Stimulated activated CD8-positive, alpha-beta memory T cell treated with anti-CD3 and anti-CD28 coated beads, Interleukin-15, amount 100 ng/mL, for 24 hours (primary cell): Measurements from ENCODE around the gene TCTN3.
"Not testable (repeated sequence)": the region's sequence is repeated elsewhere in the genome, so short reads cannot be mapped to it uniquely, and the experiment has no call there.

Experiments used
- DNase-seq: peaks from one replicate; pipeline ENCODE4 v3.0.0-alpha.2; 2020; ENCODE audit warnings: low read depth

Gene TCTN3

GRCh38 chr10:95628786-95629185, 64.9 kb downstream of the TCTN3 start:
- no peak for DNase-seq

GRCh38 chr10:95626500-95626899, 67.2 kb downstream of the TCTN3 start:
- no peak for DNase-seq

- not testable (repeated sequence) for DNase-seq
Observed at GRCh38 chr10:95620415-95620814, 73.3 kb downstream of the TCTN3 start.

GRCh38 chr10:95618101-95618500, 75.6 kb downstream of the TCTN3 start:
- DNase-seq, result no peak

GRCh38 chr10:95616446-95616845, 77.3 kb downstream of the TCTN3 start:
- no peak for DNase-seq
